ENCODE measurements around the gene ATF7.

The ATF7 gene

GRCh38 chr12:53493610-53494391, 132.4 kb downstream of the ATF7 start:
- peak overlapping the region; percentile 53 for H3K4me3 ChIP-seq (replicated peaks; ENCODE audit: low read depth, low read length)
- TF ChIP-seq CTCF (IDR thresholded peaks at IDR 0.05; ENCODE audit: insufficient read depth, low read length, poor library complexity, severe bottlenecking), result no peak
- H3K27me3 ChIP-seq (replicated peaks; ENCODE audit: control insufficient read depth, insufficient read depth, low read length), result no peaks in the 10 kb centered on the region
- DNase-seq (ENCODE audit: extremely low read depth, insufficient read length), result no peak
- no peaks in the 10 kb centered on the region for H3K36me3 ChIP-seq (ENCODE audit: control insufficient read depth, insufficient read depth, low read length)

- Histone ChIP-seq H3K4me3 (replicated peaks; ENCODE audit: low read depth, low read length) (peak overlapping the region; percentile 53), H3K36me3 (ENCODE audit: control insufficient read depth, insufficient read depth, low read length) (no peaks in the 10 kb centered on the region; the same call in 1 of the 2 replicates), H3K27me3 (replicated peaks; ENCODE audit: control insufficient read depth, insufficient read depth, low read length) (no peaks in the 10 kb centered on the region)
- TF ChIP-seq CTCF (IDR thresholded peaks at IDR 0.05; ENCODE audit: insufficient read depth, low read length, poor library complexity, severe bottlenecking), result no peak
- DNase-seq (ENCODE audit: extremely low read depth, insufficient read length), result peak; percentile 91
Observed at GRCh38 chr12:53492830-53493609, 133.2 kb downstream of the ATF7 start.

GRCh38 chr12:53492188-53492587, 134.0 kb downstream of the ATF7 start:
- no peaks in the 10 kb centered on the region for H3K27me3 ChIP-seq (replicated peaks; ENCODE audit: control insufficient read depth, insufficient read depth, low read length)
- H3K36me3 ChIP-seq (ENCODE audit: control insufficient read depth, insufficient read depth, low read length), result no peaks in the 10 kb centered on the region; the same call in 1 of the 2 replicates
- TF ChIP-seq CTCF (IDR thresholded peaks at IDR 0.05; ENCODE audit: insufficient read depth, low read length, poor library complexity, severe bottlenecking), result no peak
- H3K4me3 ChIP-seq (replicated peaks; ENCODE audit: low read depth, low read length), result no peak overlapping the region
- DNase-seq (ENCODE audit: extremely low read depth, insufficient read length), result no peak

- H3K27me3 ChIP-seq (replicated peaks; ENCODE audit: control insufficient read depth, insufficient read depth, low read length), result no peaks in the 10 kb centered on the region
- DNase-seq (ENCODE audit: extremely low read depth, insufficient read length), result no peak
- H3K4me3 ChIP-seq (replicated peaks; ENCODE audit: low read depth, low read length), result no peak overlapping the region
- peaks cover 13% of the 10 kb centered on the region for H3K36me3 ChIP-seq (ENCODE audit: control insufficient read depth, insufficient read depth, low read length)
- TF ChIP-seq CTCF (IDR thresholded peaks at IDR 0.05; ENCODE audit: insufficient read depth, low read length, poor library complexity, severe bottlenecking), result no peak
Observed at GRCh38 chr12:53489242-53489864, 136.8 kb downstream of the ATF7 start.

GRCh38 chr12:53486736-53487487, 139.3 kb downstream of the ATF7 start:
- no peak overlapping the region for H3K4me3 ChIP-seq (replicated peaks; ENCODE audit: low read depth, low read length)
- DNase-seq (ENCODE audit: extremely low read depth, insufficient read length), result no peak
- no peak for TF ChIP-seq CTCF (IDR thresholded peaks at IDR 0.05; ENCODE audit: insufficient read depth, low read length, poor library complexity, severe bottlenecking)
- no peaks in the 10 kb centered on the region for H3K27me3 ChIP-seq (replicated peaks; ENCODE audit: control insufficient read depth, insufficient read depth, low read length)
- peaks cover 30% of the 10 kb centered on the region for H3K36me3 ChIP-seq (ENCODE audit: control insufficient read depth, insufficient read depth, low read length)
